Measurements from ENCODE around the gene RPTOR.
"Not testable (repeated sequence)": the region's sequence is repeated elsewhere in the genome, so short reads cannot be mapped to it uniquely, and the experiment has no call there.

Gene RPTOR

GRCh38 chr17:80812362-80813088, 267.9 kb downstream of the RPTOR start:
- no peak for TF ChIP-seq CTCF (IDR thresholded peaks at IDR 0.05; ENCODE audit: low read depth, low read length)
- H3K4me3 ChIP-seq (ENCODE audit: low read depth, low read length), result no peak overlapping the region

DNA sequence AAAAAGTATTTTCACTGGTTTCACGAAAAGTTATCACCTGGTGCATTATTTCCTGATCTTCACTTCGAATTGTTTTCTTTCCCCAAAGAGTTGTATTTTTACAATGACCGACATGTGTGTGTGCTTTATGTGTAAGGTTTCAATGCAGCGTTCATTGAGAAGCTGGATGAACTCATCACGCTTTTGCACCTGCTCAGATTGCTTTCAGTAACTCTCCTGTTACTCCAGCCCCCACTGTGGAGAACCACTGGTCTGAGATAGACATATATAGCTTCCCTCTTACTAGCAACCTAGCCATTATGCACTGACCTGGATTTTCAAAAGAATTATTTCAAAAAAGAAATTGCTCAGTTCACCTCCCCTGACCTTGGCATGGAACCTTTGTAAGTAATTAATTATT, 268.7 kb downstream of the RPTOR start:
- no peak overlapping the region for H3K4me3 ChIP-seq (ENCODE audit: low read depth, low read length)
- TF ChIP-seq CTCF (IDR thresholded peaks at IDR 0.05; ENCODE audit: low read depth, low read length), result no peak

DNA sequence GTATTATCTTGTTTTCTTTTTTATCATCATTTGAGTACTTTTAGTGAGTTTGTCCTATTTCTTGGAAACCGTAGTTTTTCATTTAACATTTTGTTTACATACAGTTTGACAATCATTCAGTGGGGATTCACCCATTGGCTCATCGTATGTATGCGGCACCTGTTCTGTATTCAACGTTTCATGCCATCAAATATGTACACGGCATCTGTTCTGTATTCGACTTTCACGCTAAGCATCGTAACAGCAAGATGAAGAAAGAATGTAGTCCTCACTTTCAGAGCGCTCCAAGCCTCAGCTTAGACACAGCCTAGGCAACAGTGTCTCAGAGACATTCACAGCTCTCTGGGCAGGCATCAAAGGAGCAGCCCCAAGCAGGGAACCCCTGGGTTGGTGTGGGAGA, 269.9 kb downstream of the RPTOR start:
- no peak overlapping the region for H3K4me3 ChIP-seq (ENCODE audit: low read depth, low read length)
- TF ChIP-seq CTCF (IDR thresholded peaks at IDR 0.05; ENCODE audit: low read depth, low read length), result no peak

DNA sequence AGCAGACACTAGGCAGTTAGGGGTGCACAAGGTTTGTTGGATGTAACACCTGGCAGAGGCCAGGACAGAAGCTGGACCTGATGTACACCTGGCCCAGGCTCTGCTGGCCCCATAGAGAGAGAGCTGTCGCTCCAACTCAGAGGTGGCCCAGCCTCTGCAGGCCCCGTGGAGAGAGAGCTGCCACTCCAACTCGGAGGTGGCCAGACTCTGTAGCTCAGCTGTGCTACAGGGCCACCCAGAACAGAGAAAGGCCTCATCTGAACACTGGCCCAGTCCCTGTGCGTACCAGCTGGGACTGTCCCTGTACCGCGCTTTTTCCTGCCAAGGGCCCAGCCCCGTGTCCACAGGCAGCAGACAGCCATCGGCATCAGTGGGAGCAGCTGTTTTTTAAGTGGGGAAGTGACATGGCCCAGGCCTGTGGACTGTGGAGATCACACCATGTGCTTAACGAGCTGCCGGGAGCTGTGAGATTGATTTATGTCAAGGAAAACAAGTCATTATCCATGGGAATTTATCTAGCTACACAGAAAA, 270.6 kb downstream of the RPTOR start:
- no peak overlapping the region for H3K4me3 ChIP-seq (ENCODE audit: low read depth, low read length)
- no peak for TF ChIP-seq CTCF (IDR thresholded peaks at IDR 0.05; ENCODE audit: low read depth, low read length)

GRCh38 chr17:80815718-80816117, 271.1 kb downstream of the RPTOR start:
- not testable (repeated sequence) for H3K4me3 ChIP-seq (ENCODE audit: low read depth, low read length)

DNA sequence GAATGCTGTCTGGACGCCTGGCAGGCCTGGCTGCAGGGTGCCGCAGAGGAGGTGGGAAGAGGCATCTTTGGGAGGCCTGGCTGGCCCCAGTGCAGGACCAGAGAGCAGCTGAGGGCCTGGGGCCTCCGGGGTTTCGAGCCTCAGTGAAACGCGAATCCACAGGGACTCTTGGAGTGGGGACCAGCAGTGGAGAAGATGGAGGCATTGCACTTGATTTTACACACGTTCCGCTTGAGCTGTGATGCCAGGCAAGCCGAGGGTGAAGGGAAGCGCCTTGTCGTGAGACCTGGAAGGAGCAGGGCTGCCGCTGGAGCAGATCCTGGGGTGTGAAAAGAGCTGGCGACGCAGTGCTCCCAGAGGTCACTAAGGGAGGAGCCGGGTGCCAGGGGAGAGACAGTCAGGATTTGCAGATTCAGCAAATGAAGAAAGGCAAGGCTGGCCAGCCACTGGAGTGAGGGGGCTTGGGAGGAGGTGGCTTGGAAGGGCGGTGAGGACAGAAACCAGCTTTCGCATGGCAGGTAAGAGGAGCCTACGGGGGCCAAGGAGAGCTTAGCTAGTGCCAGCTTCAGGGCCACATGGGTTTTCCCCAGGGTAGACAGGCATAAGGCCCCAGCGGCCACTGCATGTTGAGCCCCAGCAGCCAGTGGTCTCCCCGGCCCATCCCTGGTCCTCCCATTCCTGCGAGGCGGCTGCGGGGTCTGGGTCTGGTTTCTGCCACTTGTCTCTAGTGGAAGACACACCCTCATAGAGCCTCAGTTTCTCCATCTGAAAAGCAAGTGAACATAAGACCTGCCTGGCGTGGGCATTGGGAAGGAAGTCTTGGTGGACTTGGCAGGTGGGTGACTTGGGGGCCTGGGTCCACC, 271.8 kb downstream of the RPTOR start:
- no peak for TF ChIP-seq CTCF (IDR thresholded peaks at IDR 0.05; ENCODE audit: low read depth, low read length)

DNA sequence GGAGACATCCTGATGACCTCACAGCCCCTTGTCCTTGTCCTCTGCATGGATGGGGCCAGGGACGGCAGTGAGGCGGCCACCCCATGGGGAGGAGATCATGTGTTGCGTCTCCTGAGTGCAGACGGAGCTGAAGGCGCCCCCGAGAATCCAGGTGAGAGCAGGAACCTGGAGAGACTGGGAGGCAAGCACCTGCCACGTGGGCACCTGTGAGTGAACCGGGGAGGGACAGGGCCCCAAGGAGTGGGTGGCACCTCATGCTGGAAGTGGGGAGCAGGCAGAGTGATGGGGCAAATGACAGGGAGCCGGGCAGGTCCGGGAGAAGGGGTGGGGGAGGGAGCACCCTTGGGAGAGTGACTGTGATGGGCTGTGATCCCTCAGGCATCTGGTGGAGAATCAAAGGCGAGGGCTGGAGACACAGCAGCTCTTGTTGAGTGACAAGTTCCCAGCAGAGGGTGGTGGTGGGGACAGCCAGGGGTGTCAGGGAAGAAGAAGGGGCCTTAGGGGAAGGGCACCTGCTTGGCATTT, 272.7 kb downstream of the RPTOR start:
- TF ChIP-seq CTCF (IDR thresholded peaks at IDR 0.05; ENCODE audit: low read depth, low read length), result no peak
- H3K4me3 ChIP-seq (ENCODE audit: low read depth, low read length), result no peak overlapping the region

More for the DNA sequence above, 271.8 kb downstream of the RPTOR start:
- no peak overlapping the region for H3K4me3 ChIP-seq (ENCODE audit: low read depth, low read length)
